Activated CD8-positive, alpha-beta memory T cell treated with anti-CD3 and anti-CD28 coated beads, Interleukin-2, amount 50 U/mL, for 24 hours (primary cell): ENCODE results near the gene FRMPD2.
"Not testable (repeated sequence)": the region's sequence is repeated elsewhere in the genome, so short reads cannot be mapped to it uniquely, and the experiment has no call there.

ENCODE experiments used
- DNase-seq: peaks from one replicate; pipeline ENCODE4 v3.0.0-alpha.2; 2020; ENCODE audit errors: extremely low read depth

FRMPD2 gene

GRCh38 chr10:48139953-48140850 lies 134.3 kb downstream of the FRMPD2 start:
- not testable (repeated sequence) for DNase-seq

DNA sequence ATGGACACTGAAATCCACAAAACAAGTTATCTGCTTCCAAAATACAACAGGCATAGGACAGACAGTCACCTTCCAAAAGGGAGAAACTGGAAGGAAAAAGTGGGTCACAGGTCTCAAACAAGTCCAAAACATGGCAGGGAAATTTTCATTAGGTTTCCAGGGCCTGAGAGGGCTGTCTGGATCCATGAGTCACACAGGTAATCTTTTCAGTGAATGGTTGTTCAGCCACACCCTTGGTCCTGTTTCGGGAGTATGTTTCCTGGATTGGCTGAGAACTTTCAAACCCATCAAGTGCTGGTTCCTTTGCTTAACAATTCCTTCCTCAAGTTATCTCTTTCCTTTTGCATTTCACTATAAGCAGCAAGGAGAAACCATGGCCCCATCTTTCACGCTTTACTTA lies 145.5 kb downstream of the FRMPD2 start:
- not testable (repeated sequence) for DNase-seq

DNA sequence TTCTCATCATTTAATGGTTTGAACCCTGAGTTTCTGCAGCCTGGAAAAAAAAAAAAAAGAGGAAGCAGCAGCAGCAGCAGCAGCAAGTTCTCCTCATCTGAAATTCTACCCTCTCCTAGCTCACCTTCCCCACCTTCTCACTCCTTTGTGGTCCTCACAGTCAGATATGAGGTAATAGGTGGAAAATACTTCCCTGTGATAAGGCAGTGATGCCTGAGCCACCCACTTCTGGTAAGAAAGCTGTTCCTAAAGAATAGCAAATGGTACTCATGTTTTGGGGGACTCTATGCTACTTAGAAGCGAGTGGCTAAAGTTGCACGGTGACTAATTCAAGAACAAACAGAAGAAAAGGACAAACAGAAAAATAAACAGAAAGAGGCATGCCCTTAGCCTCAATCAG lies 148.2 kb downstream of the FRMPD2 start:
- DNase-seq: not testable (repeated sequence)

DNA sequence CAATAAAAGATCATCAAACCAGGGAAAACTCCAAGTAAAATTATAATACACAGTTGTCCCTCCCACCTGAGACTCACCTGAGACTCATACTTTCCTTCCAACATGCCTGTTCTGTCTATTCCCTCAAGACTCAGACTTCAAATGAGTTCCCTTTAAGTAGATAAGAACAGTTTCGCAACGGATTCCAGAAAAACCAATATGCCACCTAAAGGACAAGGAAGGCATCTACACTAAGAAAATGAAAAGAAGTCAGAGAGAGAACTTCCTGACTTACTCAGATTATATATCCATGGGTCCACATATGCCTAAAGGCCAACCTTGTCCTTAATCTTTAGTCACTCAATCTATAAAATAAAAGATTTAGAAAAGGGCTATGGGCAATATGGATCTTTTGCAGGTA lies 148.9 kb downstream of the FRMPD2 start:
- DNase-seq: not testable (repeated sequence)

DNA sequence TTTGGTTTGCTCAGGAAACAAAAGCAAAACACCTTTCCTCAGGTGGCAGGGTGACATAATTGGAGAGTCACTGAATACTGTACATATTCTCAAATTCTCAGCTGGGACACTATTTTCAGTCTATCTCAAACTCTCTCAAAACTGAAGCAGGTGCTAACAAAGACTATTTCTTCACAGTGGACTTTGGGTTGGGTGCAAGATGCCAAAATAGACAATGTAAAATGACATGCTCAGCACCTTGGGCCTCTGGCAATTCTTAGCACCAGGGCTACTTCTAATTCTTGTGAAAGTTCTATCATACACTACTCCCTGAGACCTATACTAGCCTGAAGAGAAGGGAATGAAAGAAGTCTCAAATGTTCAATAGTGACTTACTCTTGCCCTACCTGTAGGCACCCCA lies 151.9 kb downstream of the FRMPD2 start:
- DNase-seq: not testable (repeated sequence)

DNA sequence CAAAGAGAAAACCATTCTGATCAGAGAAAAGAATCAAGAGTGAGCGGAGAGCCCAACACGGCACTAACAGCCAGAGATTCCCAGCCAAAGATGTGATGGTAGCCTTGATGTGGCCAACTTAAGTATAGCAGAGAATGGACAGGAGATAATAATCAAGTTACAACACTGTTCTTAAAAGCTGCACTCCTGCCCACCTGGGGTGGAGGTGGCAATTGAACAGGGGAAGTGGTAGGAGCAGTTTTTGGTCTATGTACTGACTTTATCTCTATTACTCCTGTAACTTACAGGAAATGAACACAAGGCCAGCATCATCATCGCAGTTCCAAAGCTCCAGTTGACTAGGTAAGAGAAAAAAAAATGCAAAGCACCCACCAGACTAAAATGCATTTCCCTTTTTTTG lies 164.2 kb downstream of the FRMPD2 start:
- DNase-seq: not testable (repeated sequence)
